Measurements from ENCODE around the gene FLT1. TPM values are rescaled to one million over a fixed set of nuclear protein-coding genes. Genes with fewer than 3 reads are reported as not detected.
A peak's percentile ranks its signal among the peaks of the same experiment; 100 is the strongest.

FLT1 gene
- total RNA-seq, 1 donor from 2014 or later: not detected

DNA sequence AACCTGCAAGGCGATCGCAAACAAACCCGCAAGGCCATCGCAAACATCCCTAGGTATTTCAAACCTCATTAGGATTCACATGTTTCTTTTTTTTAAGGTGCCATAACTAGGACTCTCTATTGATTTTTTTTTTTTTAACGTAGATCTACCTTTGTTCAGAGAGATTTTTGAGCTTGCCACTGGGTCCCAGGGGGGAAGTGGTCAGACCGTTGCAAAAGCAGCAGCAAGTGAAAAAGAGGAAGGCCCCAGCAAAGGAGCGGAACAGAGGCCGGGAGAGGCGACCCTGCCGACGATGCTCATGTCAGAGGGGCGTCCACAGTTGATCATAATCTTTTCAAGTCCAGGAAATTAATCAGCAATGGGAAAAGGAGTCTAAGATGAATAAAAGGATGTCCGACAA, 32.7 kb upstream of the FLT1 start:
- DNase-seq (ENCODE audit: low read depth): no peak

DNA sequence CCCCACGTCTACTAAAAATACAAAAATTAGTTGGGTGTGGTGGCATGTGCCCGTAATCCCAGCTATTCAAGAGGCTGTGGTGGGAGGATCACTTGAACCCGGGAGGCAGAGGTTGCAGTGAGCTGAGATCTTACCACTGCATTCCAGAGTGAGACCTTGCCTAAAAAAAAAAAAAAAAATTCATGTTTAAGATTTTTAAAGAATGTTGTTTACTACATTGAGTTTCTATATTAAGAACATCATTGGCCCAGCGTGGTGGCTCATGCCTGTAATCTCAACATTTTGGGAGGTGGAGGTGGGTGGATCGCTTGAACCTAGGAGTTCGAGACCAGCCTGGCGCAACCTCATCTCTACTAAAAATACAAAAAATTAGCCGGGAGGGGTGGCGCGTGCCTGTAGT, 31.9 kb upstream of the FLT1 start:
- DNase-seq (ENCODE audit: low read depth): peak; percentile 6

DNA sequence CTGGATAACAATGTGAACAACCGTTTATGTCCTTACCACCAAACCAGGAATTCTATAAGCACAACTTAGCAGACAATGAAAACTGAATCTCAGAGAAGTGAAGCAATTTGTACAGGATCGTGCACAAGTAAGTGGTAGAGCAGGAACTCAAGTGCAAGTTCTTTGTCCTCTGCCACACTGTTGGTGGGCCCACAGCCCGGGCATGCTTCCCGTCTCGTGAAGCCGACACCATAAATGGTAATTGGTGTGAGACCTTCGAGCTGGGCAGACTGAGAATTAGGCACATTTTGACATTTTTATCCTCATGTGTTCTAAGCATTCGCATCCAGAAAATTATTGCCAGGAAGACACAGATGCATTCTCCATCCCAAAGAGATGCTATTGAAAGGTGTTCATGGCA, 27.9 kb upstream of the FLT1 start:
- DNase-seq (ENCODE audit: low read depth): no peak

DNA sequence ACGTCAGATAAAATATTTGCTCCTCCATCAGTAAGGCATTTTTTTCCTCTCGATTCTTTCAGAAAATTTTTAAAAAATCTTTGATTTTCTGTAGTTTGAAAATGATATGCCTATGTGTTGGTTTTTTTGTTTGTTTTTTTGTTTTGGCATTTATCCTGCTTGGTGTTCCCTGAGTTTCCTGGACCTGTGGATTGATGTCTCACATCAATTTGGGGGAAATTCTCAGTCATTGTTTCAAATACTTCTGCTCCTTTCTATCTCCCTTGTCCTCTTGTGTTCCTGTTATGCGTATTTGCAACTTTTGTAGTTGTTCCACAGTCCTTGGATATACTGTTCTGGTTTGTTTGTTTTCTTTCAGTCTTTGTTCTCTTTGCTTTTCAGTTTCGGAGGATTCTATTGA, 18.8 kb upstream of the FLT1 start:
- DNase-seq (ENCODE audit: low read depth): no peak

DNA sequence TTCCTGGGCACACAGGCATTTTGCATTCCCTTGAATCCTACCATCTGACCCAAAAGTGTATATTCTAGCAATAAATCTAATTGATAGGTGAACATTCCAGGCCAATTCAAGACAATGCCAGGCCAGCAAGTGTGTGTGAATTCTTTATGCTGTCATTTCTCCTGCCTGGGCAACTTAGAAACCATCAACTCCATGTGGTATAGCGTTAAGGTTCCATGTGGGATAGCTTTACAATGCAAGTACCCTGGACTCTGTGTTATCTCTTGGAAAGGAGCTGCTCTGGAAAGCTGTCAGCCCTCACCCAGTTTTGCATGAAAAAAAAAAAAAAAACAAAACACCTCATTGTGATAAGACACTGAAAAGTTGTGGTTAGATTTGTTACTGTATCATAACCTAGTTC, 15.6 kb upstream of the FLT1 start:
- DNase-seq (ENCODE audit: low read depth): no peak

DNA sequence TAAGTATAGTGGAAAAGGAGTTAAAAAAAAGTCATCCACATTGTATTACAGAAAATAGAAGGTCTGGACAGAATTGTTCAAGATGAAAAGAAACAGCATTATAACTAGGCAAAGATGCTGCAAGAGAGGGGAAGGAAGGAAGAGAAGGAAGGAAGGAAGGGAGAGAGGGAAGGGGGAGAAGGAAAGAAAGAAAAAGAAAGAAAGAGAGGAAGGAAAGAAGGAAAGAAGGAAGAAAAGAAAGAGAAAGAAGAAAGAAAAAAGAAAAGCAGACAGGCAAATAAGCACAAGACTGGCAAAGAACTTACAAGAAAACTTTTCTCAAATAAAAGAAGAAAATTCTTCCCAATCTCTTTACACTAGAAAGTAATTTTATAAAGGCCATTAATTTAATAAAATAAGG, 15.1 kb upstream of the FLT1 start:
- DNase-seq (ENCODE audit: low read depth): no peak

DNA sequence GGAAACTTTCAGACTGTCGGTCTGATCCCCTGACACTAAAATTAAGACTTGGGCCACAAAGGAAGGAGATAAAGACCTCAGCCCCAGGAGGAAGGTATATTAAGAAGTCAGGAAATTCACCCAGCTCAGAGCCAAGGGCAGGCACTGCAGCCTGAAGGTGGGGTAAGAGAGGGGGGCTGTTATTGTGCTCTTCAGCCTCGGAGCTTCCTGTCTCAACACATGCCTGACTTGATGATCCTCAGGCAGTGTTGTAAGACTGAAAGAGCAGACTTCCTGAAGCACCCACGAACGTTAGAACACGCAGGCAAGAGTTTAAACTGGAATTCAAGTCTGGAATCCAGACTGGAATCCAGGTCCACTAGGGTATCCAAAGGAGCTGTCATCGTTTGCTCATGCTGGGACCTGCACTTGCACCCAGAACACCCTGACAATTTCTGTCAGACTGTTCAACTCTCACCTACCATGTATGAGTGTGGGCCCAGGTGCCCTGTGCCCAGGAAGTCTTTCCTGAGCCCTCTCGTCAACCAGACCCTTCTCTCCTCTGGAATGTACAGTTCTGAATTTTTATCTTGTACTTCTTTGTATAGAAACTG, 10.7 kb upstream of the FLT1 start:
- no peak for DNase-seq (ENCODE audit: low read depth)

DNA sequence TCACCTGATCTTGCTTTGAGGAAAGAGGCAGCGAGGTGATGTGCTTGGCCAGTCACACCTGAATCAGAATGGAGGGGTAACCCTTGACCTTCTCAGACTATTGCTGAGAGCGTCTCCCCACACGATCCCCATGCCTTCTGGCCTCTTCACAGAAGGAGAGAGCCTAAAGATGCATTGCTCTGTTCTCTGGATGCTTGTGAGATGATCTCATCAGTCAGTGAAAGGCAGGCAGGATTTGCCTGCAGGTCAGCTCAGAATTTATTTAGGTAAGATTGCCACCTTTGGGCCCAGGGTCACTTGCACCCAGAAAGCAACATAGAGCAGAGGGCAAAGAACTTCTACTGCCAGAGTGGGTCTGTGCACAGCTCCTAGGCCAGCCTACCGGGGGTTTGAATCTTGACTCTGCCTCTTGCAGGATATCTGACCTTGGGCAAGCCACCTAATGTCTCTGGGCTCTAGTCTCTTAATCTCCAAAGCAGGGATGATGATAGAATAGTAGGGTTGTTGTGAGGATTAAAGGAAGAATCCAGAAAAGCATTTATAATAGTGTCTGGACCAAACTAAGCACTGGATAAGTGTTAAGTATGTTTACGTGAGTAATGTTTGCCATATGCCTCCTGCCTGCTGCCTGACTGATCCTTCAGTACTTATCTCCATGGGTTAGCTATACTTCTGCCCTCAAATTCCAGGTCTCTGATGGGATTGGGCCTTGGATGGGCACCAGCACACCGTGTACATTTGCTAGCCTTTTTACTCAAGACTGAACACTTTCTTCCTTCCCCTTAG, 8.4 kb upstream of the FLT1 start:
- DNase-seq (ENCODE audit: low read depth): no peak

DNA sequence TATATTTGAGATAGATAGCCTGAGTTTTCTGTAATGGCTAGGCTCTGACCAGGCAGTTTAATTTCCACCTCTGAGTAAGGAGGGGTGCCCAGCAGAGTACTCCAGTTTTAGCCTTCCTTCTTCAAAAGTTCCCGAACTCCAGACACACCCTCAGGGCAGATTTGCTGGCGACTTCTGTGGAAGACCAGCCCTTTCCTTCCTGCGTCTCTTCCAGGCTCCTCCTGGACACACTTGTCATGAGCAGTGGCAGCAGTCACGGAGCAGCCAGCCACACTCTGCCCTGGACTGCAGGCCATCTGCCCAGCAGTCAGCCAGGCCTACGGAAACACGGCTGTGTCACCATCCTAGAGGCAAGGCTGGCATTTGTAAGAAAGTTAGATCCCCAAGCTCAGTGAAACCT, 6.6 kb upstream of the FLT1 start:
- peak; percentile 17 for DNase-seq (ENCODE audit: low read depth)

DNA sequence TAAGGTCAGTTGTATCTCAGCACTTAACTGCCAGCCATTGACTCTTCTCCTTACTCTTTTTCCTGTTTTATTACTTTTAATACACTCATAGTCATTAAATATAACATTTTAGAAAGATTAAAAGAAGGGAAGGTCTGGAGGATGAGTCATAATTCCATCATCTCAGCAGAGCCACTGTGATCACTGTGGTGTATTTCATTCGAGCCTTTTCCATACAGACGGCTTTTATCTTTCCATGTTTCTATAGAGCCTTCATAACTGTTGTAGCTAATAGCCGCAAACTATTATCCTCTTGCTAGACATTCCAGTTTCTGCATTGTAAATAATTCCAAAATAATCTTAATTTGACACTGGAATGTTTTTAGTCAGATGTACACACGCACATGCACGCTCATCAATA, 4.7 kb upstream of the FLT1 start:
- DNase-seq (ENCODE audit: low read depth): no peak

DNA sequence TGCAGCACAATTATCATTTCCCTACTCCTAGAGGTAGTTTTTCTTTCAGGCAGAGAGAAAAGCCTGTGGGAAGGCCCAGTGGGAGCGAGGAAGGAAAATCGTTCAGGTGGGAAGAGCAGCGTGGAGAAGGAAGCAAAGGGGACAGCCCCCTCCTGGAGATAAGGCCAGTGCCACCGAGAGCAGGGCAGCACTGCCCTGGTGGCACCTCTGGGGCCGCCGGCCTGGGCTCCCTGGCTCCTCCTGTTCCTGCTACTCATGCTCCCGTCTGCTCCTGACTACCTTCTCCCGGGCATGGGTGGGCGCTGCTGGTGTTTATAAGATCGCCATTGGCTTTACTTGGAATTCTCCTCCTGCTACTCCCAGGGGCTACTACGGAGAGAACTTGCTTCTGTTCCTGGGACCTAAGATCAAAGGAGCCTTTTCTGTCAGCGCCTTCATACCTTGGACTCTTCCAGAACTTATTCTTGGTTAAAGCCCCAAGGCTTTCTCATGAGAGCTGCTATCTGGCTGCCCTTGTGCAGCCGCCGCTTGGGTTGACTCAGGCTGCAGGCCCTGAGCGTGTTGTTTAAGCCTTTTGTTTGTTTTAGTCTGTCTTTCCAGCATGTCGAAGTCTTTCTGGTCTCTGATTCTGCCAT, 3.7 kb upstream of the FLT1 start:
- DNase-seq (ENCODE audit: low read depth): no peak

DNA sequence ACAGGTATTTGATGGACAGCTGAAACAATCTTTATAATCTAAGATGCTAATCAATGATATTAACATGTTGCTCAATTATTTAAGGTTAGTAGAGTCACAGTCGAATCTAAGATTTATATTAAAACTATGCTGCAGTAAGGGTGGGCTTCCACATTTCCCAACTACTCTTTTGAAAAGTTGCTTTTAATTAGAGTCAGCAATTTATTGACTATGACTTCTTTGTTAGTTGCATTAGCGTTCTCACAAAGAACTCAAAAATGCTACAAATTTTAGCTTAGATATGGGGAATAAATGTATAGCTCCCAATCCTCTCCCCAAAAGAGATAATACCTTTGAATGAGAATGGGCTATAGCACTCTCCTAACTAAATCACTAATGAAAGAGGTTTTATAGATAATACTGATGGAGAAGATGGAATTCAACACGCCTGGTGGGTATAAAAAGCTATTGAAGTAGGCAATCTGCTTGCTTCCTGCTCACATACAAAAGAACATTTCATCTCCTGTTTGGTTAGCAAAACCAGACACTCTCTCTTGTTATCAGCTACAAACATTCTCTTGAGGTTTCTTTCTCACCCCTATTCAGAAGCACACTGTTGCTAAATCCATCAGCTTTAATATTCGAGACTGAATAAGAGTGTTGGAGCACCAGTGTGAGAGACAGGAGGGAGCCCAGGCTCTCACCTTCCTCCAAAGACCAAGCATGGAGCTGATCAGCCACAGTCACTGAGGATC, 2.4 kb upstream of the FLT1 start:
- no peak for DNase-seq (ENCODE audit: low read depth)

DNA sequence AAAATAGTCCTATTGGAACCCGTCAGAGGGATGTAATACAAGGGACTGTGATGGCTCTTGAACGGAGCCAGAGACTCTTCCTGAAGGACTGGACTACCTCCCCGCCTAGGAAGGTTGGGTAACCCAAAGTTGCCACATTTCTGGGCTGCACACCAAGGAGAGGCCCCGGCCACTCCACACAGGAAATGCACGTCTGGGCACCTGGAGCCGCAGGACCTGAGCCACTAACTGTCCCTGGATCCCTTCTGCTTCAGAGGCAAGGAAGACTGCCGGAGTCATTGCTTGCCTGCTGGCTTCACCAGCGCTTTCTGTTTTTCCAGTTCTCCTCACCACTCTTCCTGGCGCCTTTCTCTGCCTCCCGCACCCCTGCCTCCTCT, 1.2 kb upstream of the FLT1 start:
- no peak for DNase-seq (ENCODE audit: low read depth)

DNA sequence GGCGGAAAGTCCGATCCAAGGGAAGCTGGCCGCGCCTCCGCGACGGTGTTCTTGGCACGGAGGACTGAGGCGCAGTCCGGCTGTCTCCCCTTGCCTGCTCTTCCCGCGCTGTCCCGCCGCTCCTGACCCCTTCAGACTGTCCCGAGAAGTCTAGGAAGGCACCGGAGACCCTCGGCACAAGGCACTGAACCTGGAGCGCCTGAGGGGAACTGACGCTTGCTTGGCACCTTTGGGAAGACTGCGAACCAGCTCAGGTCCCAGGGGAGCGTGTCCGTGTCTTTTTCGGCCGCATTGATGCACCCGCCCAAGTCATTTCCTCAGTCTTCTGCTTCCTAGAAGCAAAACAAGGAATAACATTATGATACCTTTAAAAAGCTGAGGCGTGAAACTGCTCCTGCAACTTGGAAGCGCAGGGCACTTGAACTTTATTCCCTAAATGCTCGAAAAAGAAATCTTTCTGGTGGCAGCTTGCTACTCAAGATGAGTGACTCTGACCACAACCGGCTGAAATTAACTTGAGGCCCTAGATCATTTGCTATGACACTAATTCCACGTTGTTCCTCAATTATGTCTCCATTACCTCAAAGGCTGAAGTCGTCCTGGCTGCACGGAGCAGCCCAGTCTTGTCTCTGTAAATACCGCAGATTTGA, 735 bp upstream of the FLT1 start:
- DNase-seq (ENCODE audit: low read depth): no peak

DNA sequence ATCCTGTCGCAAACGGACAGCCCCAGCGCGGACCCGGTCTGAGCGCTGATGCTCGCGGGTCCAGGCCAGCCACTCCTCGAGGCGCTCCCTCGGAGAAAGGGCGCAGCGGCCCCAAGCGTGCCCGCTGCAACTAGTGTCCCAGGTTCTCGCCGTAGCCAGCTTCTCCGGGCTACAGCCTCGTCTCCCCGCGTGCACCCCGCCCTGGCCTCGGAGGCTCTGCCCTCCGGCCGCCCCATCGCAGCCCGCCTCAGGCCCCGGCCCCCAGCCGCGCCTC, 487 bp downstream of the FLT1 start:
- no peak for DNase-seq (ENCODE audit: low read depth)

DNA sequence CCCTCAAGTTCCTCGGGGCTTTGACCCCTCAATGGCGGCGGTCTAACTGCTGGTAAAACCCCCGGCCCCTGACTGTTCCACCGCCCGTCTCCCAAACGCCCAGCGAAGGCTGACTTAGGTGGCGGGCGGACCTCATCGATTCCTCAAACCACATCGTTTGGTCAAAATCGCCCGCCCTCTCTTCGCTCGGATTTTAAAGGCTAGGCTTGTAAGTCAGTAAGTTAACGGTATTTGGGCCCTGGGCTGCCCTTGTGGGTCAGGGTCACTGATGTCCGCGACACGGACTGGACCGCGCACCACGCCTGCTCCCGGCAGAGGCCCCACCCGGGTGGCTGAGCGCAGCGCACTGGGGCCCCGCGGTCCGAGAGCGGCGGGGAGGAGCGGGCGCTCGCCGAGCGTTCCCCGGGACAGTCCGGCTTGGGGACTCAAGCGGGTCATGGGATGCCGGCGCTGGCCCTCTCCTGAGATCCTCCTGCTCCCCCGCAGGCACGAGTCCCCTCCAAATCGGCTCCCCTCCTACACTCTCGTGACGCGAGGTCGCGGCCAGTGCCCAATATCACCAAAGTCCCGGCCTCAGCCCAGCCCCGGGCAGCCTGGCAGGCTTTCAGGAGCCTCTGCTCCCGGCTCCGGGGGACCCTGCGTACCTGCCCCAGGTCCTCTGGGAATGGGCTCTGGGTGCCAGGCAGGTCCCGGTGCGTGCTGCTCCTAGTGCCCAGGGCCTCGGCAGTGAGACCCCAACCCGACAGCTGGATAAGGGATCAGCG, 1.0 kb downstream of the FLT1 start:
- no peak for DNase-seq (ENCODE audit: low read depth)

DNA sequence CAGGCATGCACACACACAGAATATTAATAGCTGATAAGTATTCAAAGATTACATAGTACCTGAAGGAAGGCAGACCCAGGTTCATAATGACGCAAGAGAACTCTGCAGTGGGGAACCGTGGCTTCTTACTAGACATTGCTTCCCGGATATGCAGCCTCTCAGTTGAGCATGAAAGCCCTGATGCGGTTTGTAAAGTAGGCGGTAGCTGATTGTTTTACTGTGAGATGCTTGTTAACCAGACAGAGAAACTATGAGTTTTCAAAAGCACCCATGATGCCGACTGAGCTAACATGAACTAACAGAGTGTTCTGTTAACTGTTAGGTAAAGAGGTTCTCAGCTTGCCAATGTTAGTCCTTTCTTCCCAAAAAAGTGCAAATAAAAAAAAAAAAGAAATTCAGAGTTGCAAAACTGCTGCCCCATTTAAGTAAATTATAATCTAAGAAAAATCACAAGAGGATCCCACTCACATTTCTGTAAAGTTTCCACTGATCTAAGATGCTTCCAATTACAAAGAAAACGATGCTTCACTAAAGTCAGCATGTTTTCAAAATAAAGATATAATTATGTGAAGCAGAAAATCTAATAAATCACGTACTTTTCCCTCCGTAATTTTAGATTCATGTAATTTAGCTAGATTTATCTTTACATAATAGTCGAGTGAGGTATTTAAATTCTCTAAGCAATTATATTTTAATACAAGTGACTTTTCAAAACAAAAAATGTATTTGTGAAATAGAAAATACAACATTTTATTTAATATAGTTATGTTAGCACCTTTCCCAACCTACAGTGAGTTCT, 2.2 kb downstream of the FLT1 start:
- DNase-seq (ENCODE audit: low read depth): no peak

DNA sequence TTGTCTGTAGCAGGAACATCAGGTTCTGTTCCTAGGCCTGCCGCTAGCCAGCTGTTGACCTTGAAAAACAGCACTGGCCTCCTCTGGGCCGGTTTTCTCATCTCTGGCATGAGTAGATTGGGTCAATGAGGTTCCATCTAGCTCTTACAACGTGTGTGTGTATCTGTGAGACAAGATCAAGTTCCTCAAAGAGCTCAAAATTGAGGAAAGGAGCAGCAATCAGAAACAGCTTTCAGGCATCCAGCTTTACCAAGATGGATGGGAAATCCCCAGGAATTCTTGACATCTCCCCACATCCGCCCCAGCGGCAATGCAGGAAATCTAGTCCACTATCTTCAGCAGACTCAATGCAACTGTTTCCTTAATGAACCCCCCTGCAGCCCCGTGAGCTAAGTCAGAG, 4.9 kb downstream of the FLT1 start:
- no peak for DNase-seq (ENCODE audit: low read depth)

DNA sequence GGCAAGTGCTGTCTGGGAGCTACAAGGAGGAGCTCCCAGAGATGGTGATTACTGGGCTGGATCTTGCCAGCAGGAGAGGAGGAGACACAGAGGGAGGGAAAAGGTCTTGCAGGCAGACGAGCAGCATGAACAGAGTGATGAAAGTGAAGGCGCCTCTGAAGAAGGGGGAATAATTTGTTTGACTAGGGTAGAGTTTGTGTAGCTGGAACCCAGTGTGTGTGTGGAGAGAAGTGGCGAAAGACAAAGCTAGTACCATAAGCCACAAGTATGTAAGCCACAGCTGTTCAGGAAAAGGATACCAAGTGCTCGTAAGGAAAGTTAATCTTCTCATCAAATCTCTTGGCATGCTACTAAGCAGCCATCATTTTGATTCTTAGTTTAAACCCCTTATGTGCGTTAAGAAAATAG, 5.4 kb downstream of the FLT1 start:
- DNase-seq (ENCODE audit: low read depth): peak; percentile 68

DNA sequence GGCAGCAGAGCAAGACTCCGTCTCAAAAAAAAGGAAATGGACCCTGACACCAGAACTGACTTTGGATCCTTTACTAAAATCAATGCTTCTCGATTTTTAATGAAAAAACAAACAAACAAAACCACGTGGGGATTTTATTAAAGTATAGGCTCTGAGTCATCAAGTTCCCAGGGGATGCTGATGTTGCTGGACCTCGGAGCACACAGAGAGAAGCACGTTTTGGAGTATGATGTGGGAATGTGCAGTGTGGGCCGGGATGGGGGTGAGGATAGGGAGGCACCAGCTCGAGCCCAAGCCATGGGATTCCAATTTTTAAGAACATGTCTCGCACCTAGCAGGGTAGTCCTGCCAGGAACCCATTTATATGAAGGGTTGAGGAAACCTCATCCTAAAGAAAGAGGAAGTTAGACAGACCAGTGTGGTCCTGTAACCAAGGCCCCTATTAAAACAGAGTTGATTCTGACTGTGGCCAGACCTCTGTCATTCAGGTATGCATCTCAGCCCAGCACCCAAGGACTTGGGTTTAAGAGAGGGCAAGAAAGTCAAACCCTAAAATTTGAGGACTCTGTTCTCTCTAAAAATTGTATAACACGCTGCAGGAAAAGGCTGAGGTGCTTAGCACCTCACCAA, 6.4 kb downstream of the FLT1 start:
- DNase-seq (ENCODE audit: low read depth): no peak

All from myocyte (in vitro differentiated cells).